HepG2 (cell line): ENCODE data around the gene ANKRD36B.
"Not testable (repeated sequence)": the region's sequence is repeated elsewhere in the genome, so short reads cannot be mapped to it uniquely, and the experiment has no call there.

Source experiments
- FOXM1 ChIP-seq: sonication (generic); formaldehyde crosslinking; IDR thresholded peaks from 2 replicates; pipeline ENCODE4 v1.5.0; 2020; ENCODE audit warnings: missing genetic modification reagents
- HDAC6 ChIP-seq: fragments of 200-600 bp; sonication (generic); IDR thresholded peaks from 2 replicates; pipeline ENCODE4 v1.7.0; 2017; ENCODE audit warnings: mild to moderate bottlenecking, antibody characterized with exemption, low read length, low read depth
- TF ChIP-seq, protein P1 (sequence below): sonication (generic); formaldehyde crosslinking; IDR thresholded peaks from 2 replicates; pipeline ENCODE4 v1.4.0; 2020; ENCODE audit warnings: missing genetic modification reagents
- TF ChIP-seq, protein P2 (sequence below): sonication (generic); formaldehyde crosslinking; IDR thresholded peaks from 2 replicates; pipeline ENCODE4 v1.5.0; 2020; ENCODE audit warnings: mild to moderate bottlenecking, missing genetic modification reagents, moderate library complexity

DNA sequence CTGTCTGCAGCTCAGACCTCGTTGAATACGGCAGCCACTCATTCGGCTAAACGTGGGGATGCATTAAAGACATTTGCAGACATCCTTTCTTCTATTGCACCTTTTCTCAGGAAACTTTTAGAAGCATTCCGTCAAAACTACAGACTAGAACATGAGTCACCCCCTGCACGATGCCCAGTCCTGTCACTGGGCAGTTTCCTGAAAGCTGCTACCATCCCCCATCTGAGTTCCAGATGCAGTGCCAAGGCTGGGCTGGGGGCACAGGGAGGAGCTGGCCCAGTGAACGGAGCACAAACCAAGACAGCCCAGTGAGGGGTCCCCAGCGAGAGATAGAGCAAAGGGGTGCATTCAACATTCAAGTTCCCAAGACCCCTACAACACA lies 36.4 kb upstream of the ANKRD36B start:
- not testable (repeated sequence) for TF ChIP-seq FOXM1 (CRISPR knock-in tag); HDAC6
- TF ChIP-seq, protein P1, sequence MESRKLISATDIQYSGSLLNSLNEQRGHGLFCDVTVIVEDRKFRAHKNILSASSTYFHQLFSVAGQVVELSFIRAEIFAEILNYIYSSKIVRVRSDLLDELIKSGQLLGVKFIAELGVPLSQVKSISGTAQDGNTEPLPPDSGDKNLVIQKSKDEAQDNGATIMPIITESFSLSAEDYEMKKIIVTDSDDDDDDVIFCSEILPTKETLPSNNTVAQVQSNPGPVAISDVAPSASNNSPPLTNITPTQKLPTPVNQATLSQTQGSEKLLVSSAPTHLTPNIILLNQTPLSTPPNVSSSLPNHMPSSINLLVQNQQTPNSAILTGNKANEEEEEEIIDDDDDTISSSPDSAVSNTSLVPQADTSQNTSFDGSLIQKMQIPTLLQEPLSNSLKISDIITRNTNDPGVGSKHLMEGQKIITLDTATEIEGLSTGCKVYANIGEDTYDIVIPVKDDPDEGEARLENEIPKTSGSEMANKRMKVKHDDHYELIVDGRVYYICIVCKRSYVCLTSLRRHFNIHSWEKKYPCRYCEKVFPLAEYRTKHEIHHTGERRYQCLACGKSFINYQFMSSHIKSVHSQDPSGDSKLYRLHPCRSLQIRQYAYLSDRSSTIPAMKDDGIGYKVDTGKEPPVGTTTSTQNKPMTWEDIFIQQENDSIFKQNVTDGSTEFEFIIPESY, result not testable (repeated sequence)
- TF ChIP-seq, protein P2, sequence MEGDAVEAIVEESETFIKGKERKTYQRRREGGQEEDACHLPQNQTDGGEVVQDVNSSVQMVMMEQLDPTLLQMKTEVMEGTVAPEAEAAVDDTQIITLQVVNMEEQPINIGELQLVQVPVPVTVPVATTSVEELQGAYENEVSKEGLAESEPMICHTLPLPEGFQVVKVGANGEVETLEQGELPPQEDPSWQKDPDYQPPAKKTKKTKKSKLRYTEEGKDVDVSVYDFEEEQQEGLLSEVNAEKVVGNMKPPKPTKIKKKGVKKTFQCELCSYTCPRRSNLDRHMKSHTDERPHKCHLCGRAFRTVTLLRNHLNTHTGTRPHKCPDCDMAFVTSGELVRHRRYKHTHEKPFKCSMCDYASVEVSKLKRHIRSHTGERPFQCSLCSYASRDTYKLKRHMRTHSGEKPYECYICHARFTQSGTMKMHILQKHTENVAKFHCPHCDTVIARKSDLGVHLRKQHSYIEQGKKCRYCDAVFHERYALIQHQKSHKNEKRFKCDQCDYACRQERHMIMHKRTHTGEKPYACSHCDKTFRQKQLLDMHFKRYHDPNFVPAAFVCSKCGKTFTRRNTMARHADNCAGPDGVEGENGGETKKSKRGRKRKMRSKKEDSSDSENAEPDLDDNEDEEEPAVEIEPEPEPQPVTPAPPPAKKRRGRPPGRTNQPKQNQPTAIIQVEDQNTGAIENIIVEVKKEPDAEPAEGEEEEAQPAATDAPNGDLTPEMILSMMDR (CRISPR knock-in tag), result not testable (repeated sequence)
